MM.1S (cell line): ENCODE measurements around the gene UBE2Q2.

Source experiments
- EZH2 ChIP-seq: fragments of 300-600 bp; sonication (generic); optimal IDR thresholded peaks from 2 replicates; pipeline ENCODE3; 2017; ENCODE audit warnings: low read depth, mild to moderate bottlenecking, antibody characterized with exemption, low read length, mixed read lengths
- EZH2phosphoT487 ChIP-seq: fragments of 300-600 bp; sonication (generic); IDR thresholded peaks from 2 replicates; pipeline ENCODE4 v1.6.1; 2018; ENCODE audit warnings: antibody characterized with exemption, low read length
- TF ChIP-seq, protein P1 (sequence below): fragments of 300-600 bp; sonication (generic); IDR thresholded peaks from 2 replicates; pipeline ENCODE4 v1.5.1; 2016; ENCODE audit warnings: antibody characterized with exemption, low read length, mixed read lengths

DNA sequence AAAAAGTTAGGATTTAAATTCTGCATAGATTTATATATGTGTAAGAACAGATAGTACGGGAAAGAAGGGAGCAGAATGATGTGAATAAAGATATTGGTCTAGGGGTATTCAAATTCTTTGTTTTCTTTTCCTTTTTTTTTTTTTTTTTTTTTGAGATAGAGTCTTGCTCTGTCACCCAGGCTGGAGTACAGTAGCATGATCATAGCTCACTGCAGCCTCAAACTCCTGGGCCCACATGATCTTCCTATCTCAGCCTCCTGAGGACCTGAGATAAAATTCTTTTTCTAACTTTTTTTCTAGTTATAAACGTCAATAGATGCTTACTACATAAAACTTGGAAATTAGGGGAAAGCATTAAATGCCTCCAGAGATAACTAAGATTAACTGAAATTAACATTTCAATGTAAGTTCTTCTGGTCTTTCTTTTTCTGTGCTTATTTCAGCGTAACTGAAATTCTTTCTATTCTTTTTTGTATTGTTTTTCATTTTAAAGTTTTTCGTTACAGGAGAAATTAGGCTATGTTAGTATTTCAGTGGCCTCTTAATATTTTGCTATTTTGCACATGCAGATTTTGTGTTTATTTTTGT is 29.2 kb downstream of the UBE2Q2 start:
- TF ChIP-seq, protein P1, sequence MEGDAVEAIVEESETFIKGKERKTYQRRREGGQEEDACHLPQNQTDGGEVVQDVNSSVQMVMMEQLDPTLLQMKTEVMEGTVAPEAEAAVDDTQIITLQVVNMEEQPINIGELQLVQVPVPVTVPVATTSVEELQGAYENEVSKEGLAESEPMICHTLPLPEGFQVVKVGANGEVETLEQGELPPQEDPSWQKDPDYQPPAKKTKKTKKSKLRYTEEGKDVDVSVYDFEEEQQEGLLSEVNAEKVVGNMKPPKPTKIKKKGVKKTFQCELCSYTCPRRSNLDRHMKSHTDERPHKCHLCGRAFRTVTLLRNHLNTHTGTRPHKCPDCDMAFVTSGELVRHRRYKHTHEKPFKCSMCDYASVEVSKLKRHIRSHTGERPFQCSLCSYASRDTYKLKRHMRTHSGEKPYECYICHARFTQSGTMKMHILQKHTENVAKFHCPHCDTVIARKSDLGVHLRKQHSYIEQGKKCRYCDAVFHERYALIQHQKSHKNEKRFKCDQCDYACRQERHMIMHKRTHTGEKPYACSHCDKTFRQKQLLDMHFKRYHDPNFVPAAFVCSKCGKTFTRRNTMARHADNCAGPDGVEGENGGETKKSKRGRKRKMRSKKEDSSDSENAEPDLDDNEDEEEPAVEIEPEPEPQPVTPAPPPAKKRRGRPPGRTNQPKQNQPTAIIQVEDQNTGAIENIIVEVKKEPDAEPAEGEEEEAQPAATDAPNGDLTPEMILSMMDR, result no peak
- TF ChIP-seq EZH2 (no peak), EZH2phosphoT487 (no peak)
